Keratinocyte (primary cell): ENCODE measurements around the gene DEGS2. TPM values are rescaled to one million over a fixed set of nuclear protein-coding genes. Genes with fewer than 3 reads are reported as not detected.

ENCODE experiments used
- DNase-seq: peaks from one replicate; pipeline ENCODE4 v3.0.0-alpha.2; 2011; ENCODE audit warnings: low read depth, missing footprints, low spot score
- FAIRE-seq: peaks from 2 replicates; lab custom pipeline; 2011; peaks lifted over from hg19 to GRCh38; lab: Jason Lieb, UNC
- H2AFZ ChIP-seq: 2 replicates; pipeline ENCODE4 v1.6.0; 2012; ENCODE audit warnings: low read length, control low read depth, inconsistent platforms; ENCODE audit not compliant: control insufficient read depth
- H3K27ac ChIP-seq: 2 replicates; pipeline ENCODE4 v1.5.1; 2011; ENCODE audit warnings: low read length; ENCODE audit not compliant: control insufficient read depth, insufficient read depth
- H3K27me3 ChIP-seq: 3 replicates; pipeline ENCODE4 v1.6.0; 2011; ENCODE audit warnings: low read length; ENCODE audit not compliant: control insufficient read depth, insufficient read depth; ENCODE audit errors: extremely low read depth
- H3K36me3 ChIP-seq, 2 experiments: 2 replicates in 1 of 2; 3 replicates in 1 of 2; pipeline ENCODE4 v1.5.1; 2011; ENCODE audit warnings: low read length in 2 of 2, mild to moderate bottlenecking in 1 of 2; ENCODE audit not compliant: control insufficient read depth in 2 of 2, insufficient read depth in 2 of 2; ENCODE audit errors: extremely low read depth in 1 of 2
- H3K4me1 ChIP-seq: 3 replicates; pipeline ENCODE4 v1.5.1; 2011; ENCODE audit warnings: low read length; ENCODE audit not compliant: control insufficient read depth, insufficient read depth; ENCODE audit errors: extremely low read depth
- H3K4me2 ChIP-seq: 3 replicates; pipeline ENCODE4 v1.6.0; 2011; ENCODE audit warnings: low read depth, low read length; ENCODE audit not compliant: control insufficient read depth, insufficient read depth; ENCODE audit errors: extremely low read depth
- H3K4me3 ChIP-seq, 3 experiments: fragments of 200-600 bp in 1 of 3; sonication (generic) in 1 of 3; 2 replicates in 2 of 3; 3 replicates in 1 of 3; pipeline ENCODE4 v1.5.1; 2011 to 2016; ENCODE audit warnings: low read length in 3 of 3, mild to moderate bottlenecking in 3 of 3, control low read depth in 2 of 3, inconsistent platforms in 1 of 3, low read depth in 1 of 3, mixed read lengths in 1 of 3, mixed run types in 1 of 3, moderate library complexity in 1 of 3; ENCODE audit not compliant: control insufficient read depth in 2 of 3, insufficient read depth in 2 of 3; ENCODE audit errors: extremely low read depth in 1 of 3
- H3K79me2 ChIP-seq: 2 replicates; pipeline ENCODE4 v1.6.0; 2012; ENCODE audit warnings: low read length; ENCODE audit not compliant: control insufficient read depth, insufficient read depth
- H3K9ac ChIP-seq: 3 replicates; pipeline ENCODE4 v1.6.0; 2011; ENCODE audit warnings: low read length; ENCODE audit not compliant: control insufficient read depth, insufficient read depth; ENCODE audit errors: extremely low read depth
- H3K9me1 ChIP-seq: 3 replicates; pipeline ENCODE4 v1.6.0; 2011; ENCODE audit warnings: low read length; ENCODE audit not compliant: control insufficient read depth, insufficient read depth; ENCODE audit errors: extremely low read depth
- H3K9me3 ChIP-seq: 2 replicates; pipeline ENCODE4 v1.5.1; 2012; ENCODE audit warnings: low read depth, low read length; ENCODE audit not compliant: control insufficient read depth
- H4K20me1 ChIP-seq: 3 replicates; pipeline ENCODE4 v1.6.0; 2011; ENCODE audit warnings: low read length; ENCODE audit not compliant: control insufficient read depth, insufficient read depth; ENCODE audit errors: extremely low read depth
- CTCF ChIP-seq, 3 experiments: IDR thresholded peaks in 1 of 3; conservative IDR thresholded peaks in 1 of 3; optimal IDR thresholded peaks in 1 of 3; 2 replicates in 2 of 3; 3 replicates in 1 of 3; pipeline versions ENCODE3 to v1.5.1; 2011; ENCODE audit warnings: low read length in 3 of 3, mild to moderate bottlenecking in 3 of 3, moderate library complexity in 2 of 3, control low read depth in 1 of 3, inconsistent platforms in 1 of 3; ENCODE audit not compliant: insufficient read depth in 2 of 3; ENCODE audit errors: extremely low read depth in 1 of 3
- EZH2 ChIP-seq: IDR thresholded peaks from one replicate; pipeline ENCODE4 v1.6.1; 2012; ENCODE audit warnings: inconsistent platforms, mild to moderate bottlenecking, low read length, moderate library complexity
- dilution Hi-C: fragments of 300-500 bp; cut with MboI; formaldehyde crosslinking; loops from one replicate; pipeline ENCODE4 v1.7.0; 2020; ENCODE audit warnings: low sequenced_read_pairs; ENCODE audit not compliant: extremely low pct_ligation_motif_present
- polyA plus RNA-seq, 5 experiments: library from polyadenylated mRNA; depleted of rRNA in 3 of 5; stranded (reverse) in 3 of 5; stranded (forward) in 1 of 5; unstranded in 1 of 5; fragments of >200 nt; gene quantifications; 1 replicate in 1 of 5; 2 replicates in 3 of 5; 3 replicates in 1 of 5; pipeline versions ENCODE4 v1.2.1 to v1.2.3, GENCODE V29; 2011 to 2012; ENCODE audit warnings: missing spikeins in 2 of 5, low read depth in 1 of 5, low replicate concordance in 1 of 5

Gene DEGS2
- polyA plus RNA-seq, 1 donor (not counting 4 experiments of a cell fraction or from before 2014, with no cell fraction given), result 0.46 TPM

GRCh38 chr14:100147691-100148464 lies 11.6 kb downstream of the DEGS2 start:
- dilution Hi-C loops, result no loop called here
- Histone ChIP-seq H3K4me3 (no peak overlapping the region), H3K27me3 (no peaks in the 10 kb centered on the region), H3K4me2 (no peak overlapping the region), H3K9me3 (no peaks in the 10 kb centered on the region), H3K9ac (no peak overlapping the region), H3K9me1 (no peaks in the 10 kb centered on the region), H3K4me1 (peaks cover 19% of the 10 kb centered on the region), H3K79me2 (no peaks in the 10 kb centered on the region), H4K20me1 (no peaks in the 10 kb centered on the region), H2AFZ (no peak overlapping the region), H3K36me3 (no peaks in the 10 kb centered on the region), H3K27ac (no peak overlapping the region)
- peak; percentile 44 for TF ChIP-seq EZH2
- TF ChIP-seq CTCF (optimal IDR thresholded peaks at IDR 0.05 in 1 of 3, IDR thresholded peaks at IDR 0.05 in 1 of 3, conservative IDR thresholded peaks at IDR 0.05 in 1 of 3; ENCODE audit: extremely low read depth in 1 of 3, insufficient read depth in 2 of 3, low read length in 3 of 3), result no peak
- no peak for FAIRE-seq
- DNase-seq, result no peak

GRCh38 chr14:100147181-100147631 lies 12.2 kb downstream of the DEGS2 start:
- Histone ChIP-seq H3K79me2 (no peaks in the 10 kb centered on the region), H3K4me1 (peaks cover 19% of the 10 kb centered on the region), H3K4me2 (no peak overlapping the region), H3K27me3 (no peaks in the 10 kb centered on the region), H4K20me1 (no peaks in the 10 kb centered on the region), H3K9ac (no peak overlapping the region), H3K9me1 (no peaks in the 10 kb centered on the region), H3K36me3 (no peaks in the 10 kb centered on the region), H2AFZ (no peak overlapping the region), H3K4me3 (no peak overlapping the region), H3K9me3 (no peaks in the 10 kb centered on the region), H3K27ac (no peak overlapping the region)
- DNase-seq (no peak), FAIRE-seq (no peak)
- TF ChIP-seq CTCF (optimal IDR thresholded peaks at IDR 0.05 in 1 of 3, IDR thresholded peaks at IDR 0.05 in 1 of 3, conservative IDR thresholded peaks at IDR 0.05 in 1 of 3; ENCODE audit: extremely low read depth in 1 of 3, insufficient read depth in 2 of 3, low read length in 3 of 3) (no peak), EZH2 (no peak)
- dilution Hi-C loops, result no loop called here
